Prostate gland (tissue), 2 donors: Measurements from ENCODE around the gene C18orf54.
A peak's percentile ranks its signal among the peaks of the same experiment; 100 is the strongest.

ENCODE experiments used
- POLR2A ChIP-seq: fragments of 450-650 bp; IDR thresholded peaks from one replicate; pipeline ENCODE4 v1.6.1; 2016; ENCODE audit warnings: antibody characterized with exemption, mild to moderate bottlenecking
- POLR2AphosphoS5 ChIP-seq: sonication (generic); formaldehyde crosslinking; IDR thresholded peaks from one replicate; pipeline ENCODE4 v1.6.1; 2017; ENCODE audit warnings: antibody characterized with exemption
- TF ChIP-seq, protein P1 (sequence below), 4 experiments: fragments of 200-600 bp in 2 of 4; fragments of 450-650 bp in 2 of 4; sonication (generic) in 2 of 4; IDR thresholded peaks; 1 replicate in 3 of 4; 2 replicates in 1 of 4; pipeline ENCODE4 v1.5.1; 2016 to 2019; ENCODE audit warnings: antibody characterized with exemption in 4 of 4, mild to moderate bottlenecking in 2 of 4, moderate library complexity in 2 of 4

DNA sequence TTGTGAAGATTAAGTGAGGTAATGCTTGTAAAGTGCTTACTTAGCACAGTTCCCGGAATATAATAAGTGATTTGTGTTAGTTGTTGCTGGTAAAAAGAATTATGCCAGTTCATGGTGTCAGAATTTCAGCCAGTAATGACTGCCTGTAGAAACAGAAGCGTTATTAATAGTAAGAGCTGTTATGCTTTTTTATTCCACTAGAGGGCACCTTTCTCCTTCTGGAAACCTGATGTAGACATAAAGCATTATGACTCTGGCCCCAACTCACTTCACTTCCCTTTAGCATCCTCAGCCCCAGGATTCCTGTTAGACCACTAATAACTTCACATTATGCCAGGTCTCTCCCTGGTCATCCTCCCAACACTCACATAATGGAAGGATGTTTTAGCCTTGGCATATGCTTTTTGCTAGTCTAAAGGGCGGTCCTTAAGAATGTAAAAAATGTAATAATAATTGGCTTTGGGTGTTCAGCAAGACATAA is 34.9 kb downstream of the C18orf54 start:
- TF ChIP-seq POLR2A (no peak), POLR2AphosphoS5 (no peak)
- TF ChIP-seq, protein P1, sequence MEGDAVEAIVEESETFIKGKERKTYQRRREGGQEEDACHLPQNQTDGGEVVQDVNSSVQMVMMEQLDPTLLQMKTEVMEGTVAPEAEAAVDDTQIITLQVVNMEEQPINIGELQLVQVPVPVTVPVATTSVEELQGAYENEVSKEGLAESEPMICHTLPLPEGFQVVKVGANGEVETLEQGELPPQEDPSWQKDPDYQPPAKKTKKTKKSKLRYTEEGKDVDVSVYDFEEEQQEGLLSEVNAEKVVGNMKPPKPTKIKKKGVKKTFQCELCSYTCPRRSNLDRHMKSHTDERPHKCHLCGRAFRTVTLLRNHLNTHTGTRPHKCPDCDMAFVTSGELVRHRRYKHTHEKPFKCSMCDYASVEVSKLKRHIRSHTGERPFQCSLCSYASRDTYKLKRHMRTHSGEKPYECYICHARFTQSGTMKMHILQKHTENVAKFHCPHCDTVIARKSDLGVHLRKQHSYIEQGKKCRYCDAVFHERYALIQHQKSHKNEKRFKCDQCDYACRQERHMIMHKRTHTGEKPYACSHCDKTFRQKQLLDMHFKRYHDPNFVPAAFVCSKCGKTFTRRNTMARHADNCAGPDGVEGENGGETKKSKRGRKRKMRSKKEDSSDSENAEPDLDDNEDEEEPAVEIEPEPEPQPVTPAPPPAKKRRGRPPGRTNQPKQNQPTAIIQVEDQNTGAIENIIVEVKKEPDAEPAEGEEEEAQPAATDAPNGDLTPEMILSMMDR (IDR thresholded peaks at IDR 0.05) = peak; percentile 45 to 68 (median 61)
